HCT116 (cell line): ENCODE data around the gene DRICH1.
"Not testable (repeated sequence)": the region's sequence is repeated elsewhere in the genome, so short reads cannot be mapped to it uniquely, and the experiment has no call there.

Experiments
- ATF3 ChIP-seq: IDR thresholded peaks from 2 replicates; pipeline ENCODE4 v1.6.1; 2012
- CTCF ChIP-seq, 3 experiments: fragments of 200-600 bp in 1 of 3; sonication (generic) in 1 of 3; IDR thresholded peaks in 2 of 3; conservative IDR thresholded peaks in 1 of 3; 2 replicates each; pipeline ENCODE4 v1.5.1; 2012 to 2017; ENCODE audit warnings: low read depth in 2 of 3, low read length in 2 of 3, antibody characterized with exemption in 1 of 3, borderline replicate concordance in 1 of 3, control low read depth in 1 of 3, mild to moderate bottlenecking in 1 of 3, mixed read lengths in 1 of 3, mixed run types in 1 of 3, moderate library complexity in 1 of 3; ENCODE audit not compliant: insufficient read depth in 1 of 3
- ELF1 ChIP-seq: IDR thresholded peaks from 2 replicates; pipeline ENCODE4 v1.6.1; 2012; ENCODE audit warnings: low read depth, borderline replicate concordance
- EZH2 ChIP-seq: fragments of 200-600 bp; sonication (generic); IDR thresholded peaks from 2 replicates; pipeline ENCODE4 v1.6.1; 2017; ENCODE audit warnings: antibody characterized with exemption, mixed run types
- JUND ChIP-seq: IDR thresholded peaks from 2 replicates; pipeline ENCODE4 v1.6.1; 2012
- MAX ChIP-seq: IDR thresholded peaks from 2 replicates; pipeline ENCODE4 v1.6.1; 2012
- POLR2AphosphoS5 ChIP-seq: IDR thresholded peaks from 2 replicates; pipeline ENCODE4 v1.6.1; 2011; ENCODE audit warnings: mild to moderate bottlenecking, low read depth, low read length, moderate library complexity
- RAD21 ChIP-seq: IDR thresholded peaks from 2 replicates; pipeline ENCODE4 v1.6.1; 2012; ENCODE audit warnings: low read depth, mild to moderate bottlenecking

DNA sequence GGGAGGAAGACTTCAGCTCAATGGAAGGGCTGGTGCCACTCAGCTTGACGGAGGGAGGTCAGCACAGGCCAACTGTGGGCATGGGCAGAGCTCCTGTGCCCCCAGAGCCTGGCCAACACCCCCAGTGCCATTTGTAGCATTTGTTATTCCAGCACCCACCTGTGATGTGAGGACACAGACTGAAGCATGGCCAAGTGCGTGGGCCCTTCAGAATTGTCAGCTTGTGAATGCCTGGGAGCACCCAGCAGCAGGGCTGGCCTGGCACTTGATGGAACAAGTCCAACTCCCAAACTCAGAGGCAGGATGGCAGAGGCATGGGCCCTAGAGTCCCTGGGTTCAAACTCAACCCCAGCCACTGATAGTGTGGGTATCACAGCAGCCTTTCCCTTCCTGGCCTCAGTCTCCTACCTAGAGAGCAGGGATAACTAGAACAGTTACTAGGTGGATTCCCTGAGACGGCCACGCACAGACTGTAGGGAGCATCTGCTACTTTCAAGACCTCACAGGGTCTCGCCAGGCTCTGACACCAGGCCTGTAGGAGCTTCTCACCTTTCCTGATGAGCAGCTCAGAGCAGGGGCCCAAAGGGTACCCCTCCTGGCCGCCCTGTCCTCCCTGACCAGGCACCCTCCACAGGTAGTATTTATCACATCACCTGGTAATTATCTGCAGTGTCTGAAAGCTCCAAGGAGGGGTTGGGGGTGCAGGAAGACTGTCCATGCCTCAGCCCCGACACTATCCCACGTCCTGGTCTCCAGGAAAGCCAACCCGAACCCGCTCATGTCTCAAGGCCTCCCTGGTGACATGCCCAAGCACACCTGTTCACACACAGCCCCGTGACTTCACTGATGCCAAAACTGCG is 45.0 kb upstream of the DRICH1 start:
- not testable (repeated sequence) for TF ChIP-seq CTCF (IDR thresholded peaks at IDR 0.05 in 2 of 3, conservative IDR thresholded peaks at IDR 0.05 in 1 of 3; ENCODE audit: borderline replicate concordance in 1 of 3, insufficient read depth in 1 of 3, low read depth in 2 of 3, low read length in 2 of 3); ELF1; JUND; MAX; ATF3; EZH2; POLR2AphosphoS5; RAD21
